ENCODE measurements around the gene SLAMF7.
"Not testable (repeated sequence)": the region's sequence is repeated elsewhere in the genome, so short reads cannot be mapped to it uniquely, and the experiment has no call there.

Gene SLAMF7, protein sequence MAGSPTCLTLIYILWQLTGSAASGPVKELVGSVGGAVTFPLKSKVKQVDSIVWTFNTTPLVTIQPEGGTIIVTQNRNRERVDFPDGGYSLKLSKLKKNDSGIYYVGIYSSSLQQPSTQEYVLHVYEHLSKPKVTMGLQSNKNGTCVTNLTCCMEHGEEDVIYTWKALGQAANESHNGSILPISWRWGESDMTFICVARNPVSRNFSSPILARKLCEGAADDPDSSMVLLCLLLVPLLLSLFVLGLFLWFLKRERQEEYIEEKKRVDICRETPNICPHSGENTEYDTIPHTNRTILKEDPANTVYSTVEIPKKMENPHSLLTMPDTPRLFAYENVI

DNA sequence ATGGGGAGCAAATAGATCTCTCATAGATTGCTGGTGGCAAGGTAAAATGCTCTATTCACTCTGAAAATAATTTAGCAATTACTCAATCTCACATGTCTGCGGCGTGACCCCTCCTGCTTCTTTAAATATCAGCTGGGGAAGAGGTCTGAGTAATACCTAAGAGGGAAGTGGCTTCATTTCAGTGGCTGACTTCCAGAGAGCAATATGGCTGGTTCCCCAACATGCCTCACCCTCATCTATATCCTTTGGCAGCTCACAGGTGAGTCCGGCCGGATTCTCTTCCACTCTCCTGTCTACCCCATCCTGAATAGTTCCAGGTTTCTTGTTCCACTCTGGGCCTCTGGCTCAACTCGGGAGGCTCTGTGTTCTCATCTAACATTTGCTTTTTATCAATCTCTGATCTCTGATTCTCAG is at the start of gene SLAMF7:
TSS of gene SLAMF7 (plus strand) at position 150 of the 414 bp plus-strand sequence. CDS start at position 205, 55 bp downstream.
- no peak for DNase-seq

- DNase-seq, result not testable (repeated sequence)
These were observed 46.7 kb upstream of the SLAMF7 start for GRCh38 chr1:160692390-160692789.

DNA sequence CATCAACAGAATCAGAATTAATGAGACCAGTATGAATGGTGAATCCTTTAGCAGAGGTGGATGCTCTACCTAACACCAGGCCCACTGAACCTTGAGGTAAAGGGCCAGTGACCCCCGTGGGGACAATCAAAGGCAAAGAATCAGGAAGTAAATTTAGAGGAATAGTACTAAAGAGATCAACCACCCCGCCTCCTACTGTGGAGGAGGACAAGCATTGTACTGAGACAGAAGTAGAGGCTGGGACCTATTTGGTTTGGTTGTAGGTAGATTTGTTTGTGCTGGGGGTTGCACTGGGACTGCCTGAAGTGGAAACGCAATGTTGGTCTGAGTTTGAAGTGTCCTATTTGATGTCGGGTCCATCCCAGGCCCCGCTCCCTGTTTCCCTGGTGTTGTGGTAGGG is 36.9 kb upstream of the SLAMF7 start:
- no peak for DNase-seq

GRCh38 chr1:160704250-160704649 is 34.8 kb upstream of the SLAMF7 start:
- no peak for DNase-seq

DNA sequence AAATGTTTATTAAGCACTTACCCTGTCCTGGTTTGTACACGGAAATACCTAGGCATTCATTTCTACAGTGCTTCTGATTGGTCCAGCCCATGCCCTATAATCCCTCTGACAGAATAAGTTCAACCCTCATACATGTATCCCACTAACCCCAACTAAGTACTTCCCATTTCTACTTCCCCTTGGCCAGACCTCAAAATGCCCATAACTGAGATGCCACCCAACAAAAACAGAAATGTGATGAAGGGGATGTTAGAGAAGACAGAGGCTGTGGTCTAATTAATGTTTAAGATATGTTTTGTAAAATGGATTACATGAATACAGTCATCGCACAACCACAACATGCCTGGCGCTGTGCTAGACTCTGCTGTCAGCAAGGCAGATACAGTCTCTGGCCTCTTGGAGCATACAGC is 33.8 kb upstream of the SLAMF7 start:
- DNase-seq, result not testable (repeated sequence)

GRCh38 chr1:160705742-160706141 is 33.3 kb upstream of the SLAMF7 start:
- no peak for DNase-seq

GRCh38 chr1:160706526-160707235 is 32.4 kb upstream of the SLAMF7 start:
- no peak for DNase-seq

- no peak for DNase-seq
These were observed 31.6 kb upstream of the SLAMF7 start for GRCh38 chr1:160707236-160708064.

DNA sequence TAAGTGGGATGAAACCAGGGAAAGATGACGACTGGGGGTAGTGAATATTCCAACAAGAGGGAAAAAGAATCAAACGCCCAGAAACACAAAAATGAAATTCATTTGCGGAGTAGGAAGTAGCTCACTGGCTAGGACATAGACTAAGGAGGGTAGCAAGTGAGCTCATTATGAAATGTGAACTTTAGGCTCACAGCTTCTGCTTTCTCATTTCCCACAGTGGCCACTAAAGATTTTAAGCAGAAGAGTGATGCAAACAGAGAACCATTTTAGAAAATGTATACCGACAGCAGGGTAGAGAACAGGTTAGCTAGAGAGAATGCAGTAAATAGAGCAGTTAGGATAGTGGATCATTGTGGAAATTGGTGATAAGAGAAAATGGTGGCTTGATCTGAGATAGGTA is 30.9 kb upstream of the SLAMF7 start:
- DNase-seq, result no peak

DNA sequence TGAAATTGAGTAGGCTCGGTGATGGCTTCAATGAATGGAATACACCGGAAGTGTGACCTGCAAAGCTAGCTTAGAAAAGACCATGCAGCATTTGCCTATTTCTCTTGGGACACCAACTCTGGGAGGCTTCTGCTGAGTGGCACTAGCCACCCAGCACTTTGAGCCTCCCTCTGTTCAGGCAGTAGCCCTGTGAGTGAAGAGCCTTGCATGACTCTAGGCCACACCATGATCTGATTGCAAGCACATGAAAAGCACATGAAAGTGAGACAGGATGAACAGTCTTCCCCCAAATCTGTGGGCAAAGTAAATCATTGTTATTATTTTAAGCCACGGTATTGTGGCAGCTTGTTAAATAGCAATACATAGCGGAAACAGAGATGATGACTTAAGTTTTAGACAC is 30.2 kb upstream of the SLAMF7 start:
- no peak for DNase-seq

- no peak for DNase-seq
These were observed 29.3 kb upstream of the SLAMF7 start for GRCh38 chr1:160709715-160710114.

- DNase-seq, result no peak
These were observed 28.4 kb upstream of the SLAMF7 start for GRCh38 chr1:160710517-160711252.

- DNase-seq, result no peak
These were observed 27.8 kb upstream of the SLAMF7 start for GRCh38 chr1:160711276-160711601.

DNA sequence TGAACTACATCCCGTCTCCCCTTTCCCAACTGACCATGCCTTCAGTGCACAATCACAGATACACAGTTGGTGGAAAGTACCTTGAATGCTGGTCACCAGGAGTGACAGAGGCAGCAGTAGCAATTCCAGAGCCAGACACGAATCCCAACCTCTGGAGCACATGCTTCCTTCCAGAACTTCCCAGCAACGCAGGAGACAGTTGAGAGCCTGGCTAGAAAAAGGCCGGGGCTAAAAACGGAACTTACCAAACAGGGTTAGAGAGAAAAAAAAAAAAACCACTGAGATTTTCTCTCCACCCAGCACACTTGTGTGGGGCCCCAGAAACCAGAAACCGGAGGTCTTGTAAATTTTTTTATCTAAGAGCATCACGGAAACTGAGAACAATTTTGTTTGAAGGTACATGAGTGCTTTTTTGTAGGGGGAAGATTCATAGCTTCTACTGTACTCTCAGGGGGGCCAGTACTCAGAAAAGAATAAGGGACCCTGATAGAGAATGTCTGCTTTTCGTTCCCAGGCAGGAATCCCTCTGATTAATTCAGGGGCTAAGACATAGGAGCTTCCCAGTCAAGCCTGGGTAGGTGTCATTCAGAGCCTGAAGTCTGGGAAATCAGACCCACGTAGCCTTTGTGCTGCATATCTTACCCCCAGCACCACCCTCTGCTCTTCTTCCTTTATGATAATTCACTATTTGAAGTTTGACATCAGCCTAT is 27.3 kb upstream of the SLAMF7 start, which contains the start of gene CD48:
TSS of gene CD48 (minus strand) at position 221 of the 710 bp plus-strand sequence. CDS start at position 162, 59 bp downstream.
- no peak for DNase-seq

DNA sequence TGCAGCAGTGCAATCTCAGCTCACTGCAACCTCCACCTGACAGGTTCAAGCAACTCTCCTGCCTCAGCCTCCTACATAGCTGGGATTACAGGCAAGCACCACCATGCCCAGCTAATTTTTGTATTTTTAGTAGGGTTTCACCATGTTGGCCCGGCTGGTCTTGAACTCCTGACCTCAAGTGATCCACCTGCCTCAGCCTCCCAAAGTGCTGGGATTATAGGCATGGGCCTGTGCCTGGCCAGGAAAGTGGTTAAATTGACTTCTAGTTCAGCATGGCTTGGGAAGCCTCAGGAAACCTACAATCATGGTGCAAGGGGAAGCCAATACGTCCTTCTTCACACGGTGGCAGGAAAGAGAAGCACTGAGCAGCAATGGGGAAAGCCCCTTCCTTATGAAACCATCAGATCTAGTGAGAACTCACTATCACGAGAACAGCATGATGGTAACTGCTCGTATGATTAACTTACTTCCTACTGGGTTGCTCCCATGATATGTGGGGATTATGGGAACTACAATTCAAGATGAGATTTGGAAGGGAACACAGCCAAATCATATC is 26.4 kb upstream of the SLAMF7 start:
- DNase-seq, result not testable (repeated sequence)

GRCh38 chr1:160713161-160713560 is 25.9 kb upstream of the SLAMF7 start:
- DNase-seq, result no peak

GRCh38 chr1:160714034-160714648 is 24.9 kb upstream of the SLAMF7 start:
- not testable (repeated sequence) for DNase-seq

DNA sequence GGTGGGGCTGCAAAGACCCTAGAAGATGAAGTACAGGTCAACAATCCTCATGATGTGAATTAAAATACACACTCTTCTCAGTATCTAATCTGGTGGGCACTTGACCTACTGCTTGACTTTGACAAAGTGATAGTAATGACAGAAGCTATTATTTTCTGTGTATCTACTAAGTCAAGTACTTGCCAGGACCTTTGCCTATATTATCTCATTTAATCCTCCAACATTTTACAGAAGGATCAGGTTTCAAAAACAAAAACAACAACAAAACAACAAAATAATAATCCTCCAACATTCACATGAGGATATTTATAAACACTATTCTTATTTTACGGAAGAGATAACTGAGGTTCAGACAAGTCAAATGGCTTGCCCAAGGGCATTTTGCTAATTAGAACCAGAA is 23.0 kb upstream of the SLAMF7 start:
- no peak for DNase-seq

- DNase-seq, result no peak
These were observed 21.7 kb upstream of the SLAMF7 start for GRCh38 chr1:160717306-160717705.

DNA sequence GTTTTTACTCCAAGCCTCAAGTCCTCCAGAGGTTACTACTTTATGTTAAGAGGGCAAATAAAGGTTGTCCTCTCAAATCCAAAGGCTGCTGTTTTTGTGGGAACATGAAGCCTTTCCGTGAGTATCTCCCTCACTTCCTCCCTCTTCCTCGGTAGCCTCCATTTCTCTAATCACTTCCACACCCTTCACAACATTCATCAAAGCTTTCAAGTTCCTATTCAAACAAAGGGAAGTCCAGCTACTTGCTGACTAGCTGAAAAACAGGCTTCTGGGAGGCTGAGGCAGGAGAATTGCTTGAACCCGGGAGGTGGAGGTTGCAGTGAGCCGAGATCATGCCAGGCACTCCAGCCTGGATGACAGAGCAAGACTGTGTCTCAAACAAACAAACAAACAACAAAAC is 20.8 kb upstream of the SLAMF7 start:
- no peak for DNase-seq

- DNase-seq, result no peak
These were observed 18.5 kb upstream of the SLAMF7 start for GRCh38 chr1:160720356-160721085.

Data from SHP77 treated with DMSO at 0.1 percent for 48 hours (cell line).